HepG2 (cell line): ENCODE results near the gene TOP2A. TPM values are rescaled to one million over a fixed set of nuclear protein-coding genes. Genes with fewer than 3 reads are reported as not detected.

Experiments used
- ARHGAP35 ChIP-seq: sonication (generic); formaldehyde crosslinking; IDR thresholded peaks from 2 replicates; pipeline ENCODE4 v1.9.0; 2022; ENCODE audit warnings: mild to moderate bottlenecking, inconsistent platforms, moderate library complexity, missing genetic modification reagents, borderline replicate concordance
- ARNTL ChIP-seq: sonication (generic); formaldehyde crosslinking; IDR thresholded peaks from 2 replicates; pipeline ENCODE4 v1.4.0; 2020; ENCODE audit warnings: mild to moderate bottlenecking, missing genetic modification reagents
- ESRRA ChIP-seq: sonication (generic); formaldehyde crosslinking; IDR thresholded peaks from 2 replicates; pipeline ENCODE4 v1.5.1; 2020; ENCODE audit warnings: mild to moderate bottlenecking, low read depth, missing genetic modification reagents
- FOXO1 ChIP-seq: sonication (generic); formaldehyde crosslinking; IDR thresholded peaks from 2 replicates; pipeline ENCODE4 v1.4.0; 2020; ENCODE audit warnings: missing genetic modification reagents
- GABPA ChIP-seq, 2 experiments: IDR thresholded peaks; 2 replicates each; pipeline ENCODE4 v1.6.1; 2011 to 2016; ENCODE audit warnings: low read depth in 2 of 2, low read length in 1 of 2, missing biosample characterization in 1 of 2, missing genetic modification characterization in 1 of 2
- GATAD2A ChIP-seq: IDR thresholded peaks from 2 replicates; pipeline ENCODE4 v1.6.1; 2016
- GFI1 ChIP-seq: sonication (generic); formaldehyde crosslinking; IDR thresholded peaks from 2 replicates; pipeline ENCODE4 v1.5.0; 2020; ENCODE audit warnings: missing genetic modification reagents, mild to moderate bottlenecking, borderline replicate concordance
- HDAC2 ChIP-seq: sonication (generic); formaldehyde crosslinking; IDR thresholded peaks from 2 replicates; pipeline ENCODE4 v1.4.0; 2020; ENCODE audit warnings: missing genetic modification reagents
- IKZF4 ChIP-seq: sonication (generic); formaldehyde crosslinking; IDR thresholded peaks from 2 replicates; pipeline ENCODE4 v1.5.1; 2020; ENCODE audit warnings: borderline replicate concordance, mild to moderate bottlenecking, low read depth, missing genetic modification reagents; ENCODE audit errors: not compliant biosample characterization
- MAZ ChIP-seq, 2 experiments: sonication (generic) in 1 of 2; formaldehyde crosslinking in 1 of 2; IDR thresholded peaks; 2 replicates each; pipeline versions ENCODE4 v1.5.0 to v1.6.1; 2012 to 2020; ENCODE audit warnings: low read depth in 2 of 2, mild to moderate bottlenecking in 2 of 2, borderline replicate concordance in 1 of 2, improper control_type of control experiment in 1 of 2, low read length in 1 of 2, missing genetic modification reagents in 1 of 2, moderate library complexity in 1 of 2
- MEF2D ChIP-seq: sonication (generic); formaldehyde crosslinking; IDR thresholded peaks from 2 replicates; pipeline ENCODE4 v1.5.1; 2020; ENCODE audit warnings: mild to moderate bottlenecking, missing genetic modification reagents
- MTA1 ChIP-seq: sonication (generic); formaldehyde crosslinking; IDR thresholded peaks from 2 replicates; pipeline ENCODE4 v1.4.0; 2020; ENCODE audit warnings: missing genetic modification reagents, mild to moderate bottlenecking, borderline replicate concordance
- MXD3 ChIP-seq: IDR thresholded peaks from 2 replicates; pipeline ENCODE4 v1.6.1; 2016; ENCODE audit warnings: mild to moderate bottlenecking, missing biosample characterization, missing genetic modification reagents
- POLR2G ChIP-seq: fragments of 200-400 bp; formaldehyde crosslinking; IDR thresholded peaks from 2 replicates; pipeline ENCODE4 v1.6.1; 2018; ENCODE audit warnings: mild to moderate bottlenecking, low read depth, low read length, moderate library complexity
- PRDM15 ChIP-seq: sonication (generic); formaldehyde crosslinking; IDR thresholded peaks from 2 replicates; pipeline ENCODE4 v1.4.0; 2020; ENCODE audit warnings: missing genetic modification reagents
- RBFOX2 ChIP-seq: fragments of 200-400 bp; formaldehyde crosslinking; IDR thresholded peaks from 2 replicates; pipeline ENCODE4 v1.6.1; 2017; ENCODE audit warnings: low read depth, mild to moderate bottlenecking, low read length
- SPEN ChIP-seq: sonication (generic); formaldehyde crosslinking; IDR thresholded peaks from 2 replicates; pipeline ENCODE4 v1.5.1; 2020; ENCODE audit warnings: low read depth, mild to moderate bottlenecking, missing genetic modification reagents
- SUZ12 ChIP-seq: fragments of 150-350 bp; IDR thresholded peaks from 2 replicates; pipeline ENCODE4 v1.6.1; 2014; ENCODE audit warnings: low read depth, low read length
- TBX2 ChIP-seq: sonication (generic); formaldehyde crosslinking; IDR thresholded peaks from 2 replicates; pipeline ENCODE4 v1.5.0; 2020; ENCODE audit warnings: missing genetic modification reagents, mild to moderate bottlenecking, borderline replicate concordance
- WIZ ChIP-seq: sonication (generic); formaldehyde crosslinking; IDR thresholded peaks from 2 replicates; pipeline ENCODE4 v1.5.1; 2020; ENCODE audit warnings: mild to moderate bottlenecking, missing genetic modification reagents
- ZFP62 ChIP-seq: sonication (generic); formaldehyde crosslinking; IDR thresholded peaks from 2 replicates; pipeline ENCODE4 v1.4.0; 2020; ENCODE audit warnings: missing genetic modification reagents
- ZNF329 ChIP-seq: sonication (generic); formaldehyde crosslinking; IDR thresholded peaks from 2 replicates; pipeline ENCODE4 v1.9.0; 2021; ENCODE audit warnings: low read depth, mild to moderate bottlenecking, missing genetic modification reagents
- ZNF563 ChIP-seq: sonication (generic); formaldehyde crosslinking; IDR thresholded peaks from 2 replicates; pipeline ENCODE4 v1.8.0; 2022; ENCODE audit warnings: mild to moderate bottlenecking, moderate library complexity, missing genetic modification reagents
- ZNF780A ChIP-seq: sonication (generic); formaldehyde crosslinking; IDR thresholded peaks from 2 replicates; pipeline ENCODE4 v1.8.0; 2022; ENCODE audit warnings: mild to moderate bottlenecking, missing genetic modification reagents, moderate library complexity
- ZSCAN22 ChIP-seq: sonication (generic); formaldehyde crosslinking; IDR thresholded peaks from 2 replicates; pipeline ENCODE4 v1.4.0; 2020; ENCODE audit warnings: mild to moderate bottlenecking, missing genetic modification reagents
- polyA plus RNA-seq, 8 experiments: library from polyadenylated mRNA; depleted of rRNA in 3 of 8; stranded (reverse) in 7 of 8; unstranded in 1 of 8; fragments of >200 nt; fragmentation: Illumina TruSeq in 4 of 8; extraction: Trizol in 4 of 8; gene quantifications; 2 replicates each; pipeline versions ENCODE4 v1.2.1 to v1.2.3, GENCODE V29; 2011 to 2016; ENCODE audit warnings: low read depth in 4 of 8, missing spikeins in 1 of 8, mixed read lengths in 1 of 8; ENCODE audit not compliant: insufficient read depth in 1 of 8
- total RNA-seq, 5 experiments: library from RNA; depleted of rRNA; stranded (reverse); fragments of >200 nt; fragmentation: Illumina TruSeq; extraction: Trizol; gene quantifications; 2 replicates each; pipeline ENCODE4 v1.2.3, GENCODE V29; 2016; ENCODE audit warnings: low read depth in 1 of 5

TOP2A gene
- total and polyA plus RNA-seq, 2 of the 13 experiments (the other 11 are each of a cell fraction or from before 2014, with no cell fraction given), result 108 to 327 TPM

- TF ChIP-seq PRDM15 (CRISPR knock-in tag) (peak; percentile 10; the same call in 1 of the 2 replicates), GFI1 (CRISPR knock-in tag) (no peak), GATAD2A (peak; percentile 74), ARHGAP35 (CRISPR knock-in tag) (0 out of 2 replicates have a peak, but pooled peaks have one; percentile 11), IKZF4 (CRISPR knock-in tag) (no peak), ZNF329 (CRISPR knock-in tag) (0 out of 2 replicates have a peak, but pooled peaks have one; percentile 49), ARNTL (CRISPR knock-in tag) (no peak), GABPA (IDR thresholded peaks at IDR 0.05; ENCODE audit: low read depth, low read length) (peak; percentile 20; the same call in 1 of the 2 replicates), GABPA (CRISPR knock-in tag; IDR thresholded peaks at IDR 0.05; ENCODE audit: low read depth) (peak; percentile 71), ZFP62 (CRISPR knock-in tag) (no peak), HDAC2 (CRISPR knock-in tag) (peak; percentile 24; the same call in 1 of the 2 replicates), TBX2 (CRISPR knock-in tag) (peak; percentile 54; the same call in 1 of the 2 replicates), MEF2D (0 out of 2 replicates have a peak, but pooled peaks have one; percentile 7), MAZ (IDR thresholded peaks at IDR 0.05; ENCODE audit: borderline replicate concordance, low read depth, low read length) (peak; percentile 53; the same call in 1 of the 2 replicates), MAZ (CRISPR knock-in tag; IDR thresholded peaks at IDR 0.05; ENCODE audit: low read depth) (no peak; the same call in 1 of the 2 replicates), RBFOX2 (peak; percentile 48; the same call in 1 of the 2 replicates), POLR2G (0 out of 2 replicates have a peak, but pooled peaks have one; percentile 28), ZSCAN22 (no peak), ZNF563 (CRISPR knock-in tag) (peak; percentile 58; the same call in 1 of the 2 replicates), ZNF780A (CRISPR knock-in tag) (no peak), WIZ (CRISPR knock-in tag) (peak; percentile 61; the same call in 1 of the 2 replicates), SUZ12 (no peak), MXD3 (CRISPR knock-in tag) (no peak; the same call in 1 of the 2 replicates), ESRRA (0 out of 2 replicates have a peak, but pooled peaks have one; percentile 3), MTA1 (CRISPR knock-in tag) (0 out of 2 replicates have a peak, but pooled peaks have one; percentile 5), FOXO1 (CRISPR knock-in tag) (peak; percentile 41; the same call in 1 of the 2 replicates), SPEN (CRISPR knock-in tag) (peak; percentile 63; the same call in 1 of the 2 replicates)
Measured at GRCh38 chr17:40341808-40342503, 75.7 kb downstream of the TOP2A start (continued).
